Measurements from ENCODE around the gene PCYOX1L. TPM values are rescaled to one million over a fixed set of nuclear protein-coding genes. Genes with fewer than 3 reads are reported as not detected.

PCYOX1L gene
- total RNA-seq, 1 experiment from 2014 or later: 1.8 TPM

DNA sequence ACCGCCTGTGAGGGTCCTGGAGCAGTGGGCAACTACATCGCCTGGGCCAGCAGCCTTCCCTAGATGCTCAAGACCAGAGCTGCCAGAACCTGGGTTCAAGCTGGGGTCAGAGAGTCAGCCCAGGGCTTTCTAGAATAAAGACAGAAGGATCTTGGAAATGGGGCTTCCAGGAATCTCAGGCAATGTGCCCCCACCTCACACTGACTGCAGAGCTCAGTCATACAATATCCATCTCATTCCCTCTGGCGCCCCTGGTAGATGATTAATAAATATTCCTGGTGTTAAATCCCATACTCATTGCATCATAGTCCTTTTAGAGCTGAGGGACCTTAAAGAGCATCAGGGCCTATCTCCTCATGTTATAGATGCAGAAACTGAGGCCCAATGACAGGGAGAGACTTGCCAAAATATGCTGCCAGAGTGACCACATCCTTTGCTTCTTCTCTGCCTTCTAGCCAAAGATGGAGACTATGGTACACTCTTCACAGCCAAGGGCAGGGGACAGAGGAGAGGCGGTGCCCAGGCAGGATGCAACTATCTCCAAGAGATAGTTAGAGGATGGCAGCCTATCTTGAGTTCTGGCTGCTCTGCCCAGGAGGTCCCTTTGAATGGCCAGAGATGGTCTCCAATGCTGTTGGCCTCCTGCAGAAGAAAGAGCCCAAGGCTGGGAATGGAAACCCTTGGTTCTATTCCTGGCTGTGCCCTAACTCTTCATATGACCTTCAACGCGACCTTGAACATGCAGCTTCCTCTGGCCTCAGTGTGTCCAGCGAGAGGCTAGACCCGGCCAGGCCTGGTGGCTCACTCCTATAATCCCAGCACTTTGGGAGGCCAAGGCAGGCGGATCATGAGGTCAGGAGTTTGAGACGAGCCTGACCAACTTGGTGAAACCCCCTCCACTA, 57.5 kb downstream of the PCYOX1L start:
- Histone ChIP-seq H3K27me3 (replicated peaks; ENCODE audit: insufficient read depth, low read depth, low read length, poor library complexity) (no peaks in the 10 kb centered on the region), H3K27ac (ENCODE audit: low read depth, low read length, poor library complexity, severe bottlenecking) (no peak overlapping the region), H3K4me3 (ENCODE audit: low read depth, low read length, poor library complexity, severe bottlenecking) (no peak overlapping the region), H3K4me1 (ENCODE audit: insufficient read depth, low read length, poor library complexity, severe bottlenecking) (no peaks in the 10 kb centered on the region), H3K9me3 (ENCODE audit: low read depth, low read length, poor library complexity, severe bottlenecking) (no peaks in the 10 kb centered on the region), H3K36me3 (ENCODE audit: insufficient read depth, low read length, poor library complexity, severe bottlenecking) (no peaks in the 10 kb centered on the region)
- no TSS peak for BruUV-seq (replicated peaks)
- no peak for DNase-seq (ENCODE audit: low spot score)
- intact Hi-C loops (cut with micrococcal nuclease; ENCODE audit: unreplicated experiment): no loop called here
- TF ChIP-seq CTCF (conservative IDR thresholded peaks at IDR 0.05; ENCODE audit: low read depth, low read length): no peak
- TF ChIP-seq EZH2 (IDR thresholded peaks at IDR 0.05; ENCODE audit: borderline replicate concordance, low read depth, low read length, poor library complexity, severe bottlenecking): no peak
- ChIA-PET POLR2A (ENCODE audit: low non-redundant PET) (interaction anchor here (0.5 kb wide), 1 partner anchor 101 kb away, joined by 3 read pairs; no protein-coding TSS in a partner anchor), CTCF (no interaction called here)

DNA sequence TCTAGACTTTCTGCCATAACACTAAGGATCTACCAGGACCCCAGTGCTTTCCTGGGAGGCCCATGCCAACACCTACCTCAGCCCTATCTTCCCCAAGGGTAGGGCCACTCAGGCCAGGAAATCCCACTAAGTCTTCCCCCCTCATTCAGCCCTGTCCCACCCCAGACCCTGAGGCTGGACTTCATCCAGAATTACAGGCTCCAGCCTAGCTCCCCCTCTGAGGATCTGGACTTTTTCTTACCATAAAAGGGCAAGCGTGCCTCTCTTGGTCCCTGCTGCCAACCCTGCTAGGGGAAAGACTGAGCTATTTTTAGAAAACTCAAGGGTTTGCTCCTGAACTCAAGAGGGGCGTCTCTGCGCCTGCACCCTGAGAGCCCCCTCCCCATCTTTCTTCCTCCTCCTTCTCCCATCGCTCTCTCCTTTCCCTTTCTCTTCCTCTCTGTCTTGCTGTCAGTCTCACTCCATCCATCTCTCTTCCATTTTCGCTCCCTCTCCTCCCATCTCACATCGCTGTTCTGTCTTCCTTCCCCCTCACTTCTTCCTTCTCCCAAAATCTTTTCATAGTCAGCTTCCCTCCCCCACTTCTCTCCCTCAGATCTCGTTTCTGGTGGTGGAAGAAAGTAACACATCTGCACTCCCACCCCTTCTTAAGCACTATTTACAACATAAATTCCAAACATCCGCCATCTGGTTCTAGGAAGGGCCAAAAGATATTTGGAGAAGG, 59.3 kb downstream of the PCYOX1L start:
- ChIA-PET CTCF (interaction anchor here (1.2 kb wide), 1 partner anchor 12 kb away, joined by 3 read pairs; no protein-coding TSS in a partner anchor), POLR2A (ENCODE audit: low non-redundant PET) (no interaction called here)
- no peak for DNase-seq (ENCODE audit: low spot score)
- Histone ChIP-seq H3K36me3 (ENCODE audit: insufficient read depth, low read length, poor library complexity, severe bottlenecking) (no peaks in the 10 kb centered on the region), H3K9me3 (ENCODE audit: low read depth, low read length, poor library complexity, severe bottlenecking) (no peaks in the 10 kb centered on the region), H3K4me3 (ENCODE audit: low read depth, low read length, poor library complexity, severe bottlenecking) (no peak overlapping the region), H3K27me3 (replicated peaks; ENCODE audit: insufficient read depth, low read depth, low read length, poor library complexity) (no peaks in the 10 kb centered on the region), H3K27ac (ENCODE audit: low read depth, low read length, poor library complexity, severe bottlenecking) (no peak overlapping the region), H3K4me1 (ENCODE audit: insufficient read depth, low read length, poor library complexity, severe bottlenecking) (peaks cover 1% of the 10 kb centered on the region)
- intact Hi-C loops (cut with micrococcal nuclease; ENCODE audit: unreplicated experiment): no loop called here
- no peak for TF ChIP-seq EZH2 (IDR thresholded peaks at IDR 0.05; ENCODE audit: borderline replicate concordance, low read depth, low read length, poor library complexity, severe bottlenecking)
- no peak for TF ChIP-seq CTCF (conservative IDR thresholded peaks at IDR 0.05; ENCODE audit: low read depth, low read length)
- no TSS peak for BruUV-seq (replicated peaks)

DNA sequence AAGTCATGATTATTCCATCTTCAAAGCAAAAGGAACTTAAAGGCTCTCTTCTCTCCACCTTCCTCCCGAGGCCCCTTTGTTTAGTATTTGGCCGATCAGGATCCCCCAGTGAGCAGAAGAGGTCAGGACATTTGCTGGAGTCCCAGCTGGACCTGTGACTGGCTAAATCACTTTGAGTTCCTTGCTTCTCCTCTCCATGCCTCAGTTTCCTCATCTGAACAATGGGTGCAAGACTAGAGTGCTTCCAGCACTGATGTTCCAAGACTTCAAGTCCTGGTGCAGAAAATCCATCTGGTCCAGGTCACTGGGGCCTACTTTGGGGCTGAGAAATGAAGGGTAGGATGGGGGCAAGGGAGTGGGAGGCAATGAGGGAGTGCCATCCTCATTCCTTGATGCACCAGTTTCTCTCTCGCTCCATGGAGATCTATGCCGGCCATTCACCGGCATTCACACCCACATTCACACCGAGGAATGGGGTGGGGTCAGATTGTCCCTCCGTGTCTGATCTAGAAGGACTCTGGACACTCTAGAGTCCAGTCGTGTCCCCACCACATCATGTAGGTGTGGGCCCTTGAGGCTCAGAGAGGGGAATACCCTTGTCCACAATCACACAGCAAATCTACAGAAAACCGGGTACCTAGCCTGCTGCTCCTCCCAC, 60.0 kb downstream of the PCYOX1L start:
- H3K27me3 ChIP-seq (replicated peaks; ENCODE audit: insufficient read depth, low read depth, low read length, poor library complexity): no peaks in the 10 kb centered on the region
- intact Hi-C loops (cut with micrococcal nuclease; ENCODE audit: unreplicated experiment): no loop called here
- CTCF ChIA-PET: no interaction called here
- no peaks in the 10 kb centered on the region for H3K9me3 ChIP-seq (ENCODE audit: low read depth, low read length, poor library complexity, severe bottlenecking)
- no TSS peak for BruUV-seq (replicated peaks)
- H3K27ac ChIP-seq (ENCODE audit: low read depth, low read length, poor library complexity, severe bottlenecking): no peak overlapping the region
- H3K4me1 ChIP-seq (ENCODE audit: insufficient read depth, low read length, poor library complexity, severe bottlenecking): peaks cover 8% of the 10 kb centered on the region
- no peak for DNase-seq (ENCODE audit: low spot score)
- H3K36me3 ChIP-seq (ENCODE audit: insufficient read depth, low read length, poor library complexity, severe bottlenecking): no peaks in the 10 kb centered on the region
- POLR2A ChIA-PET (ENCODE audit: low non-redundant PET): no interaction called here
- H3K4me3 ChIP-seq (ENCODE audit: low read depth, low read length, poor library complexity, severe bottlenecking): no peak overlapping the region
- TF ChIP-seq CTCF (conservative IDR thresholded peaks at IDR 0.05; ENCODE audit: low read depth, low read length) (no peak), EZH2 (IDR thresholded peaks at IDR 0.05; ENCODE audit: borderline replicate concordance, low read depth, low read length, poor library complexity, severe bottlenecking) (no peak)

Data from A673 (cell line).